Measurements from ENCODE around the gene RFX8. TPM values are rescaled to one million over a fixed set of nuclear protein-coding genes. Genes with fewer than 3 reads are reported as not detected.
A peak's percentile ranks its signal among the peaks of the same experiment; 100 is the strongest.

Gene RFX8
- total and polyA plus RNA-seq, 10 of the 15 experiments (the other 5 are each of a cell fraction or from before 2014, with no cell fraction given): 0.19 TPM; not detected in 9

GRCh38 chr2:101477556-101477955 lies 2.6 kb upstream of the RFX8 start:
- Histone ChIP-seq H4K20me1 (ENCODE audit: control insufficient read depth, insufficient read depth) (no peaks in the 10 kb centered on the region), H3K27ac (ENCODE audit: control insufficient read depth, insufficient read depth) (no peak overlapping the region), H3K79me2 (ENCODE audit: control insufficient read depth, insufficient read depth, low read length) (no peaks in the 10 kb centered on the region), H3K4me3 (no peak overlapping the region), H3K36me3 (ENCODE audit: control insufficient read depth in 2 of 2, insufficient read depth in 2 of 2, low read length in 1 of 2) (no peaks in the 10 kb centered on the region), H3K9ac (ENCODE audit: control insufficient read depth, insufficient read depth, low read length) (no peak overlapping the region), H3K4me1 (ENCODE audit: control insufficient read depth, insufficient read depth, low read length) (no peaks in the 10 kb centered on the region), H3K27me3 (replicated peaks in 1 of 2; ENCODE audit: control insufficient read depth in 2 of 2, insufficient read depth in 2 of 2, low read length in 1 of 2) (peaks cover 4 to 13% of the 10 kb centered on the region in 2 experiments), H2AFZ (ENCODE audit: control insufficient read depth, low read depth, low read length) (no peak overlapping the region), H3K4me2 (ENCODE audit: control insufficient read depth, insufficient read depth) (no peak overlapping the region), H3K9me3 (replicated peaks; ENCODE audit: control insufficient read depth, insufficient read depth, low read length) (no peaks in the 10 kb centered on the region)
- DNase-seq (ENCODE audit: low read depth, low spot score) (no peak), ATAC-seq (no peak), FAIRE-seq (no peak)
- in situ Hi-C loops (cut with MboI): no loop called here
- RAD21 ChIA-PET (ENCODE audit: unreplicated experiment): no interaction called here
- no TSS peak for BruUV-seq (replicated peaks)
- WGBS (ENCODE audit: insufficient coverage, insufficient replicate concordance, low lambda C conversion rate, missing lambda C conversion rate): 3% methylated on average over 2 of the region's 2 CpGs
- CTCF ChIA-PET: no interaction called here
- POLR2A ChIA-PET: no interaction called here
- intact Hi-C loops (cut with micrococcal nuclease; ENCODE audit: unreplicated experiment): no loop called here
- TF ChIP-seq CEBPB (IDR thresholded peaks at IDR 0.05; ENCODE audit: borderline replicate concordance in 1 of 2, low read depth in 2 of 2, low read length in 2 of 2) (no peak), IRF4 (IDR thresholded peaks at IDR 0.05; ENCODE audit: low read depth, low read length) (no peak)
- SMC1A ChIA-PET (ENCODE audit: uncharacterized antibody, unreplicated experiment): no interaction called here

- ChIA-PET CTCF (no interaction called here), POLR2A (no interaction called here), SMC1A (ENCODE audit: uncharacterized antibody, unreplicated experiment) (no interaction called here), RAD21 (ENCODE audit: unreplicated experiment) (no interaction called here)
- no peaks in the 10 kb centered on the region for H3K79me2 ChIP-seq (ENCODE audit: control insufficient read depth, insufficient read depth, low read length)
- no peak overlapping the region for H2AFZ ChIP-seq (ENCODE audit: control insufficient read depth, low read depth, low read length)
- no peak overlapping the region for H3K4me3 ChIP-seq
- no peaks in the 10 kb centered on the region for H3K4me1 ChIP-seq (ENCODE audit: control insufficient read depth, insufficient read depth, low read length)
- in situ Hi-C loops (cut with MboI) (no loop called here), intact Hi-C loops (cut with micrococcal nuclease; ENCODE audit: unreplicated experiment) (no loop called here)
- no peaks in the 10 kb centered on the region for H3K9me3 ChIP-seq (replicated peaks; ENCODE audit: control insufficient read depth, insufficient read depth, low read length)
- 41% methylated on average over 8 of the region's 8 CpGs for WGBS (ENCODE audit: insufficient coverage, insufficient replicate concordance, low lambda C conversion rate, missing lambda C conversion rate)
- TF ChIP-seq JUNB (IDR thresholded peaks at IDR 0.05): no peak
- no peak for TF ChIP-seq KLF5 (IDR thresholded peaks at IDR 0.05; ENCODE audit: partially characterized antibody)
- TF ChIP-seq ATF7 (IDR thresholded peaks at IDR 0.05; ENCODE audit: low read depth): peak; percentile 49; the same call in 1 of the 2 replicates
- H3K36me3 ChIP-seq (ENCODE audit: control insufficient read depth in 2 of 2, insufficient read depth in 2 of 2, low read length in 1 of 2): no peaks in the 10 kb centered on the region
- H3K4me2 ChIP-seq (ENCODE audit: control insufficient read depth, insufficient read depth): no peak overlapping the region
- BruUV-seq (replicated peaks): no TSS peak
- no peak overlapping the region for H3K9ac ChIP-seq (ENCODE audit: control insufficient read depth, insufficient read depth, low read length)
- no peak for DNase-seq (ENCODE audit: low read depth, low spot score)
- ATAC-seq: no peak
- H4K20me1 ChIP-seq (ENCODE audit: control insufficient read depth, insufficient read depth): no peaks in the 10 kb centered on the region
- H3K27ac ChIP-seq (ENCODE audit: control insufficient read depth, insufficient read depth): no peak overlapping the region
- no peak for FAIRE-seq
- peaks cover 4 to 13% of the 10 kb centered on the region in 2 experiments for H3K27me3 ChIP-seq (replicated peaks in 1 of 2; ENCODE audit: control insufficient read depth in 2 of 2, insufficient read depth in 2 of 2, low read length in 1 of 2)
Observed at GRCh38 chr2:101476605-101477208, 1.8 kb upstream of the RFX8 start.

Measured in GM12878 (cell line).